ENCODE data around the gene CLCN7.

The CLCN7 gene

GRCh38 chr16:1460602-1461138, 14.2 kb downstream of the CLCN7 start:
- no peak for DNase-seq

- no peak for DNase-seq
Measured at GRCh38 chr16:1459967-1460366, 14.9 kb downstream of the CLCN7 start.

- DNase-seq: peak in 1 of 2 donors; percentile 73
Measured at GRCh38 chr16:1458977-1459341, 15.9 kb downstream of the CLCN7 start.

- peak in 1 of 2 donors; percentile 29 for DNase-seq
Measured at GRCh38 chr16:1458336-1458976, 16.4 kb downstream of the CLCN7 start.

GRCh38 chr16:1457489-1458245, 17.2 kb downstream of the CLCN7 start:
- no peak for DNase-seq

DNA sequence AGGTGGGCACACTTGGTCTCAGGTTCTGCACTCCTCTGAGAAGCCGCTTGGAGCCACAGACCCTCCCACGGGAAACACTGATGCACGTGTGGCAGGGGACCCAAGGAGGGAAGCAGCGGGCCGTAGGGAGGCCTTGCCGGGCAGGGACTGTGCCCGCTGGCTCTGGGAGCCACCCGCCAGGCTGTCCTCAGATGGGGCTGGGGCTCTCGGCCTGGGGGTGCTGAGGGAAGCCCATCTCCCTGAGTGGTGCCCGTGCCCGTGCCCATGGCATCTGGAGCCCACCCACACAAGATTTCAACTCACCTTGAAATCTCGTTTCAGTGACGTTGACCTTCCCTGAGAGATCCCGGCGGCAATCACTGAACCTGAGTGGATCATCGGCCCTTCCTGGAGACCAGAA, 17.9 kb downstream of the CLCN7 start:
- DNase-seq: no peak

GRCh38 chr16:1455190-1456171, 19.3 kb downstream of the CLCN7 start:
- no peak for DNase-seq

DNA sequence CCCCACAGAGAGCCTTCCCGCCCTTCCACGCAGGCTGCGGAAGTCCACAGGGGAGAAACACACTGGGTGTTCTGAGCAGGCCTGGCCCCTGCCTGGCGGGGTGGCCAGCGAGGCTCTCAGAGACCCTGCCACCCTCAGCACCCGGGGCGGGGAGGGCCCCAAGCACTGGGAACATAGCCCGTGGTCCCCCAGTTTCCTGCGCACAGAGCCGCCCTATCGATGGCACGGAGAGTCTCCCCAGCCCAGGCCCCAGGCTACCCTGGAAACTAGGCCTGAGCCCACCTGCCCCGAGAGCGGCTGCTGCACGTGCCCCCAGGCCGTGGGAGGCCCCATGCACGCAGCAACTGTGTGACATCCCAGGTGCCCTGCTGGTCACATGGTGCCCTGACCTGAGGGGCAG, 20.3 kb downstream of the CLCN7 start:
- DNase-seq: no peak

DNA sequence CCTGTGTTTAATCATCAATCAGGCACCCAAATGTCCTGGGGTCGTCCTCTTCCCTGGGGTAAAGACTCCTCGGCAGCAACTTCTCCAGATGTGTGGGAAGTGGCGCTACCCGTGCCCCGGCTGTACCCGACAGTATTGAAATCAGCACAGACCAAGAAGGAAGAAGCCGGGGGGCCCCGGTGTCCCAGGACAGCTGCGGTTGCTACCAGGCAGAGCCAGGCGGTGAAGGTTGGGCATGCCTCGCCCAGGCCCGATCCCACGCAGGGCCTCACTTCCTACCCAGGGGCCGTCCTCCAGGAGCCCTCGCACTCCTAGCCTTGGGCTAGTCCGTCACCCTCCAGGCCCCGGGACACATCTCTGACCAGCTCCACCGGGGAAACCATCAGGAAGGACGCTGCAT, 21.5 kb downstream of the CLCN7 start:
- DNase-seq: no peak

- DNase-seq: no peak
Measured at GRCh38 chr16:1452530-1452929, 22.3 kb downstream of the CLCN7 start.

GRCh38 chr16:1451702-1452392, 23.0 kb downstream of the CLCN7 start:
- no peak for DNase-seq

- DNase-seq: no peak
Measured at GRCh38 chr16:1450841-1451240, 24.0 kb downstream of the CLCN7 start.

DNA sequence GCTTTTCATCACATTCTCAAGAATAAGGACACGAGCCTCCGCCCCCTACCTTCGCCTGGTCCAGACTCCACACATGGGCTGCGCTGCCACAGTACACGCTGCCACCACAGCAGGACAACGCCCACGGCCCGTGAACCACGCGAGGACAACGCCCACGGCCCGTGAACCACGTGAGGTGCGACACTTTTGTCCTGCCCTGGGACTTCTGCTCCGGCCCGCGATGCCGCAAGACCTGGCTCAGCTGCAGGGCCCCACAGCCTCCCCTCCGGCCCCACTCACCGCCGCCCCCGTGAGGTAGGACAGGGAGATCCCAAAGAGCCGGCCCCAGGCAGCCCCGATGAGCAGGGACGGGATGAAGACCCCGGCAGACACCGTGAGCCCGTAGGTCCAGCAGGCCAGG, 24.6 kb downstream of the CLCN7 start:
- no peak for DNase-seq

- no peak for DNase-seq
Measured at GRCh38 chr16:1449201-1449788, 25.5 kb downstream of the CLCN7 start.

DNA sequence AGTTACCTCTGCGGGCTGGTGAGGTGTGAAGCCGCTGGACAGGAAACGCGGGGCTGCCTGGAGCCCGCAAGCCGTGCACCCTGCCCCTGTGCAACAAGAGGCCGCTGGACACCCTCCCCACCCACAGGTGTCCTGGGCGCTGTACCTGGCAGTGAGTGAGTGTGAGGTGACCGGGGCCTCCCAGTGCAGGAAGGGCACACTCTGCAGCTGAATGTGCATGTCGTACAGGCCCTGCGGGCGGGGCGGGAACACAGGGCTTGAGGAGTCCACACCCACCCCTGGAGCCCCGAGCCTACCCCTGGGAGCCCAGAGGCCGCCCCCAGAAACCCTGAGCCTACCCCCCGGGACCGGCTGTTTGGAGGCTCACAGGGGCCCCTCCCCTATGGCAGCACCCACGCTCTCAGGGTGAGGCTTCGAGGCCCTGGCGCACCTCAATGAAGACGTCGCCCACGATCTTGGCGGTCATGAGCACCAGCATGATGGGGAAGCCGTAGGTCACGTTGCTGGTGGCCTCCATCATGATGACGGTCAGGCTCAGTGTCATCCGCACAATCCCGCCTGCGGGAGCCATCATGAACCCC, 26.2 kb downstream of the CLCN7 start:
- no peak for DNase-seq

GRCh38 chr16:1447965-1448364, 26.9 kb downstream of the CLCN7 start:
- no peak for DNase-seq

DNA sequence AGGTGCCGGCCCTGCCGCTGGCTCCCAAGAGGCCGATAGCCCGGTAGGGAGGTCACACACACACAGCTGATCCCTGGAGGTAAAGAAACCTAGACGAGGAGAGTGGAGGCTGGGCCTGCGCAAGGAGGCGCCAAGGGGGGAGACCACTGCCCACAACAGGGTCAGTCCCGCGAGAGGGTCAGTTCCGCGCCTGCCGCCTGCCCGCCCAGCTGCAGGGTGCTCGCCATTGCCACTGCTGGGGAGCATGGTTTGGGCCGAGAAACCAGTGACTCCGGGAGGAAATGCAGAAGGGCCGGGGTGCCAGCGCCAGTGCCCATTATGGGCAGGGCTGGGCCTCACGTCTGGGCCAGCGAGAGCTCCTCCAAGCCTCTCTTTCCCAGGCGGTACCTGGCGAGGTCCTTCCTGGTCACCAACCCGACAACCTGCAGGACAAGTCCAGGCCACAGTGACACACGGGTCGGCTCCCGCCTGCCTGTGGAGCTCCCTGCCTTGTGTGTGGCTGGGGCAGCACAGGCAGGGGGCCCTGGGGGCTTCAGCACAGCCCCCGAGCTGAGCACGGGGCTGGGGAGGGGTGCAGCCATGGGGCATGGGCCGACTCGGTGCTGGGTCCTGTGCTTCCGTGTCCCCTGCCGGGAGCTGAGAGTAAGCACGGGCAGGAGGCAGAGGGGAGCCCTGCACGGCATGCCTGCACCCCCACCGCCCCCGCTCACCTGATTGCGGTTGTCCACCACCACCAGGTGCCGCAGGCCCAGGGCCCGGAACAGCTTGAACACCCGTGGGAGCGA, 28.3 kb downstream of the CLCN7 start:
- no peak for DNase-seq

- DNase-seq: no peak
Measured at GRCh38 chr16:1445518-1446203, 29.2 kb downstream of the CLCN7 start.

GRCh38 chr16:1444730-1445517, 29.9 kb downstream of the CLCN7 start:
- DNase-seq: no peak
